Measurements from ENCODE around the gene SNED1.

DNA sequence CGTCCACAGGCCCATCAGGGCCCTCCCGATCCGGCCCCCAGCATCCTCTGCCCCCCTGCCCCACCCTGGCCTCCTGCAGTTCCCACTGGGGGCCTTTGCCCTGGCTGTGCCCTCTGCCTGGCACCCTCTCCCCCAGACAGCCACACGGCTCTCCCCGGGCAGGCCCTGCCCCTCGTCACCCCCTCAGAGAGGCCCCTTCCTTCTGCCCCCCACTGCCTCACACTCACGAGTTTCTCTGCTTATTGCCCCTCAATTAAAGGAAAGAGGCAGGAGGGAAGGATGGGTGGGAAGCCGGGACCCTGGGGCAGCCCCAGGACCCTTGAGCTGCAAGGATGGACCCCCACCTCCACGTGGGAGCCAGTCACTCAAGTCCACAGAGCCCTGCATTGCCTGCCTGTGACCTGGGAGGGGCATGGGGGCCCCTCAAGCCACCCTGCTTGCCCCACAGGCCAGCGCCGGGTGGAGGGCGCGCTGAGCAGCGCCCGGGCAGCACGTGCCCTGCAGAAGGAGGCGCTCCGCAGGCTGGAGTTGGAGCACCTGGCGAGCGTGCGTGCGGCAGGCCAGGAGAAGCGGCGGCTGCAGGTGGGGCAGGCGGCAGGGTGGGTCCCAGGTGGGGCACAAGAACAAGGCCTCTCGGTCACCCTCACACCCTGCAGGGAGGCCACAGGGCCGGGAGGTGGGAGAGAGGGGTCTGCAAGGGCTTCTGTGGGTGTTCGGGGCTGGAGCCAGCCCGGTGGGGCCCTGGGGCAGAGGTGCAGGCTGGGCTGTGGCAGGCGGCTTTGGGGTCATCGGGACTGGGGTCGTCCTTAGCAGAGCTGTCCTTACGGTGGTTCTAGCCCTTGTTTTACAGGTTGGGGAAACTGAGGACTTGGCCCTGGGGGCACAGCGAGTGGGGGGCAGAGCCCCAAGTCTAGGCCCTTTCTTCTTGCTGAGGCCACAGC, 30.5 kb upstream of the SNED1 start:
- TF ChIP-seq CTCF (conservative IDR thresholded peaks at IDR 0.05; ENCODE audit: low read depth in 2 of 2) = no peak
- no peak for TF ChIP-seq EZH2phosphoT487 (IDR thresholded peaks at IDR 0.05; ENCODE audit: unreplicated experiment)
- no peak for TF ChIP-seq POLR2AphosphoS5 (IDR thresholded peaks at IDR 0.05; ENCODE audit: low read depth)
- TF ChIP-seq STAT1 (IDR thresholded peaks at IDR 0.05; ENCODE audit: unreplicated experiment) = no peak
- no peak for TF ChIP-seq EZH2 (IDR thresholded peaks at IDR 0.05; ENCODE audit: low read depth, unreplicated experiment)
- no peak for TF ChIP-seq CREB1 (CRISPR knock-in tag; IDR thresholded peaks at IDR 0.05; ENCODE audit: low read depth)
- no peak for TF ChIP-seq JUNB (IDR thresholded peaks at IDR 0.05; ENCODE audit: unreplicated experiment)
- TF ChIP-seq ZNF331 (CRISPR knock-in tag; IDR thresholded peaks at IDR 0.05; ENCODE audit: low read depth) = no peak
- TF ChIP-seq NANOG (IDR thresholded peaks at IDR 0.05; ENCODE audit: borderline replicate concordance) = no peak

Measured in GM23338 (cell line).